ENCODE measurements around the gene NUP153.
A peak's percentile ranks its signal among the peaks of the same experiment; 100 is the strongest.
"Not testable (repeated sequence)": the region's sequence is repeated elsewhere in the genome, so short reads cannot be mapped to it uniquely, and the experiment has no call there.

Gene NUP153

GRCh38 chr6:17596085-17596484 lies 110.6 kb downstream of the NUP153 start:
- TF ChIP-seq CTCF (conservative IDR thresholded peaks at IDR 0.05) (no peak), ZFX (IDR thresholded peaks at IDR 0.05) (no peak)
- H3K27ac ChIP-seq: no peak overlapping the region

GRCh38 chr6:17593246-17593645 lies 113.5 kb downstream of the NUP153 start:
- H3K27ac ChIP-seq: no peak overlapping the region

DNA sequence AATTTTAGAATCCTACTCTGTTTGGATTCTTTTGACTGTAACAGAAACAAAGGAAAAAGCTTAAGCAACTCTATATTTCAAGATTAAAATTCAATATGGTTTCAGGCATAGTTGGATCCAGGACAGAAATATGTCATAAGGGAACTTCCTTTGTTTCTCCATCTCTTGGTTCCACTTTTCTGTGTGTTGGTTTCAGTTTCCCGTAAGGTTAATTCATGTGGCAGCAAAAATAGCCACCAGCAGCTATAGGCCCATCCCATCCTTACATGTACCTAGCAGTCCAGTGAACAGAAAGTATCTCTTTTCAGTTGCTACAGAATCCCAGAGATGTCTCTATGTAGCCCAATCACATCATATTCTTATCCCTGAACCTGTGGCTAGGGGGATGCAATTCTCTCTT lies 115.4 kb downstream of the NUP153 start:
- H3K27ac ChIP-seq: no peak overlapping the region

More at GRCh38 chr6:17593246-17593645, 113.5 kb downstream of the NUP153 start:
- TF ChIP-seq CTCF (conservative IDR thresholded peaks at IDR 0.05) (no peak), ZFX (IDR thresholded peaks at IDR 0.05) (no peak)

DNA sequence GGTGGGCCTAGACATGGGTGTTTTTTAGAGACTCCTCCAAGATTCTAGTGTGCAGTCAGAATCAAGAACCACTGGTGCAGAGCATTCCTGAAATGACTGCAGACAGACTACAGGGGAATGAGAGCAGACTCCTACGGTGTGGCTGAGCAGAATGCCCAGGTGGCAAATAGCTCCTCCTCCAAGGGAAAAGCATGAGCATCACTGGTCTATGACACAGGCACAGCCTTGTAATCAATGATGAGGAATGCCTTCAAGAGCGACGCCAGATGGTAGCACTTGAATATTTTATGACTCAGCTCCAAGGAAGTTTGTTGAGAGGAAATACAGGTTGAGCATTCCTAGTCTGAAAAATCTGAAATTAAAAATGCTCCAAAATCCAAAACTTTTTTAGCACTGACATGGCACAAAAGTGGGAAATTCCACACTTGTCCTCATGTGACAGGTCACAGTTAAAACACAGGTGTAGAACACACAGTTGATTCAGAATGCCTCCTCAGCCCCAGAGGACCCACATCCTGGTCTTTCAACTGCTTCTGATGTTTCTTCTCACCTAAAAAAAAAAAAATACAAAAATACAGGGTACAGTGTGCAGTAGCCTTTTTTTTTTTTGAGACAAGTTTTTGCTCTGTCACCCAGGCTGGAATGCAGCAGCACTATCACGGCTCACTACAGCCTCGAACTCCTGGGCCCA lies 117.2 kb downstream of the NUP153 start:
- H3K27ac ChIP-seq: no peak overlapping the region
- TF ChIP-seq CTCF (conservative IDR thresholded peaks at IDR 0.05): peak; percentile 31
- no peak for TF ChIP-seq ZFX (IDR thresholded peaks at IDR 0.05)

More for the DNA sequence above, 115.4 kb downstream of the NUP153 start:
- no peak for TF ChIP-seq CTCF (conservative IDR thresholded peaks at IDR 0.05)
- TF ChIP-seq ZFX (IDR thresholded peaks at IDR 0.05): no peak

GRCh38 chr6:17588011-17588410 lies 118.7 kb downstream of the NUP153 start:
- no peak for TF ChIP-seq CTCF (conservative IDR thresholded peaks at IDR 0.05)
- TF ChIP-seq ZFX (IDR thresholded peaks at IDR 0.05): no peak
- no peak overlapping the region for H3K27ac ChIP-seq

DNA sequence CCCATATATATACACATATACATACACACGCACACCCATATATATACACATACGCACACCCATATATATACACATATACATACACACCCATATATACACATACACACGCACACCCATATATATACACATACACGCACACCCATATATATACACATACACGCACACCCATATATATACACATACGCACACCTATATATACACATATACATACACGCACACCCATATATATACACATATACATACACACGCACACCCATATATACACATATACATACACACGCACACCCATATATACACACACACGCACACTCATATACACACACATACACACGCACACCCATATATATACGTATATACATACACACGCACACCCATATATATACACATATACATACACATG lies 120.1 kb downstream of the NUP153 start:
- H3K27ac ChIP-seq: not testable (repeated sequence)

DNA sequence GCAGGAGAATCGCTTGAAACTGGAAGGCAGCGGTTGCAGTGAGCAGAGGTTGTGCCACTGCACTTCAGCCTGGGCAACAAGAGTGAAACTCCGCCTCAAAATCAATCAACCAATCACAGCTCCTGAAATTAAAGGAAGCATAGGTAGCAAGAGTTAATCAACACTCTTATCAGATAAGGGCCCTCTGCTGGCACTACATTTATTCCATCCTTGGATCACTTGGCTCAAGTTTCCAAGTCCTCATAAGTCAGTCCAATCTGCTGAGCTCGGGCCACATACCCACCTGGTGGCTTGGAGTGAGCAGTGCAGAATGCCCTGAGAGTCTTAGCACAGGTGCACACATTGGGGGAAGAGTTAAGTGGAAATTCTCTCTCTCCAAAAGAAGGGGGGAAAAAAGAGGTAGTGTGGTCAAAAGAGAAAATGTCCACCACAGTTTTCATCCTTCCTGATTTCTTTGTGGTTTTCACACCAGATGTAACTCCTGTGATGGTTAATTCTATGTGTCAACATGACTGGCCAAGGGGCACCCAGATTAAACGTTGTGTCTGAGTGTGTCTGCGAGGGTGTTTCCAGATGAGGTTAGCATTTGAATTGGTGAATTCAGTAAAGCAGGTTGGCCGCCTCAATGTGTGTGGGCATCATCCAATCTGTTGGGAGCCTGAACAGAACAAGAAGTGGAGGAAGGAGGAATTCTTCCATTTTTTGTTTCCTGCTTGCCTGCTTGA lies 120.8 kb downstream of the NUP153 start:
- peak overlapping the region; percentile 34 for H3K27ac ChIP-seq
- TF ChIP-seq CTCF (conservative IDR thresholded peaks at IDR 0.05): peak; percentile 71
- TF ChIP-seq ZFX (IDR thresholded peaks at IDR 0.05): no peak

All from C4-2B (cell line).